Measurements from ENCODE around the gene ING4. TPM values are rescaled to one million over a fixed set of nuclear protein-coding genes. Genes with fewer than 3 reads are reported as not detected.

The ING4 gene
- total and polyA plus RNA-seq, 4 donors = 13.9 to 18.1 (median 15.2) TPM

DNA sequence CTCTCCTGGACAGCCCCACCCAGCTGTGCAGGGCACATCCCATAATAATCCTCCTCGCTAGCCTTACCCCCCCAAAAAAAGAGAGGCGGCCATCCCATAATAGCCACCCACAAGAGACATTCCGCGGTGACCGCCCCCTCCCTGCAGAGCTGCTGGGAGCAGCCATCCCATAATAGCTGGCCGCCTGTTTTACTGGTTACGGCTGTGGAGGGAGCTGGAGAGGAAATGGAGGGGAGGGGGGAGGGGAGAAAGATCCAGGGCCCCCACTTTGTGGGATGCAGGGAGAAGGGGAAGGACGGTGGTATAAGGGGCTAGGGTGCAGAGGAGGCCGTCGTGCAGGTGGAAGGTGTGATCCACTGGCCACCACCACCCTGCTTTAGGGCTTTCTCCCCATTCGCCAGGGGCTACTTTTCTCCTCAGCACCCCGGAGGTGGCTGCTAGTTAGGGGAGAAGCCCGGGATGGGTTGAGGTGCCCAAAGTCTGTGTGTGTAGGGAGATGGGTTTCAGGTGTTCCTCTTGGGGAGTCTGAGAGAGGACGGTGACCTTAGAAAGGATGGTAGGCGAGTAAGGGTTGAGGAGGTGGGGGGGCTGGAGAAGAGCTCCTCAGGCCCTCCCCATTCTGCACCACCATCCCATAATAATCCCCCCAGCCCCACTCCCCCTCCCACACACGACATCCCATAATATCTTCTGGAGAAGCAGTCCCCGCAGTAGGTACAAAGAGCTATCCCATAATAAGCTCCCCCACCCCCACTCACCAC, 49.7 kb downstream of the ING4 start:
- Histone ChIP-seq H3K36me3 (ENCODE audit: control insufficient read depth in 4 of 4, insufficient read depth in 3 of 4, low read depth in 1 of 4, low read length in 3 of 4) (no peaks in the 10 kb centered on the region), H3K4me1 (ENCODE audit: control insufficient read depth in 4 of 4, insufficient read depth in 4 of 4, low read length in 3 of 4) (peaks cover 13 to 19% (median 16%) of the 10 kb centered on the region in 4 donors), H3K27ac (ENCODE audit: low read depth in 1 of 2, low read length in 2 of 2) (peak overlapping the region; percentile 36 to 61), H3K4me3 (ENCODE audit: low read depth in 1 of 3, low read length in 3 of 3) (no peak overlapping the region), H3K27me3 (ENCODE audit: control insufficient read depth in 4 of 4, insufficient read depth in 4 of 4, low read length in 3 of 4) (no peaks in the 10 kb centered on the region), H3K9ac (ENCODE audit: low read depth in 1 of 2, low read length in 2 of 2) (no peak overlapping the region), H3K9me3 (ENCODE audit: control insufficient read depth in 4 of 4, low read length in 3 of 4) (no peaks in the 10 kb centered on the region)
- DNase-seq (ENCODE audit: low spot score) = peak; percentile 65
- 42% methylated on average over 17 of the region's 17 CpGs for whole genome bisulfite sequencing
- TF ChIP-seq ATF3 (IDR thresholded peaks at IDR 0.05) (no peak), TAF1 (conservative IDR thresholded peaks at IDR 0.05) (no peak), JUND (IDR thresholded peaks at IDR 0.05) (no peak)
- TF ChIP-seq, protein P1, sequence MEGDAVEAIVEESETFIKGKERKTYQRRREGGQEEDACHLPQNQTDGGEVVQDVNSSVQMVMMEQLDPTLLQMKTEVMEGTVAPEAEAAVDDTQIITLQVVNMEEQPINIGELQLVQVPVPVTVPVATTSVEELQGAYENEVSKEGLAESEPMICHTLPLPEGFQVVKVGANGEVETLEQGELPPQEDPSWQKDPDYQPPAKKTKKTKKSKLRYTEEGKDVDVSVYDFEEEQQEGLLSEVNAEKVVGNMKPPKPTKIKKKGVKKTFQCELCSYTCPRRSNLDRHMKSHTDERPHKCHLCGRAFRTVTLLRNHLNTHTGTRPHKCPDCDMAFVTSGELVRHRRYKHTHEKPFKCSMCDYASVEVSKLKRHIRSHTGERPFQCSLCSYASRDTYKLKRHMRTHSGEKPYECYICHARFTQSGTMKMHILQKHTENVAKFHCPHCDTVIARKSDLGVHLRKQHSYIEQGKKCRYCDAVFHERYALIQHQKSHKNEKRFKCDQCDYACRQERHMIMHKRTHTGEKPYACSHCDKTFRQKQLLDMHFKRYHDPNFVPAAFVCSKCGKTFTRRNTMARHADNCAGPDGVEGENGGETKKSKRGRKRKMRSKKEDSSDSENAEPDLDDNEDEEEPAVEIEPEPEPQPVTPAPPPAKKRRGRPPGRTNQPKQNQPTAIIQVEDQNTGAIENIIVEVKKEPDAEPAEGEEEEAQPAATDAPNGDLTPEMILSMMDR (IDR thresholded peaks at IDR 0.05; ENCODE audit: low read depth, low read length, missing input control) = no peak

DNA sequence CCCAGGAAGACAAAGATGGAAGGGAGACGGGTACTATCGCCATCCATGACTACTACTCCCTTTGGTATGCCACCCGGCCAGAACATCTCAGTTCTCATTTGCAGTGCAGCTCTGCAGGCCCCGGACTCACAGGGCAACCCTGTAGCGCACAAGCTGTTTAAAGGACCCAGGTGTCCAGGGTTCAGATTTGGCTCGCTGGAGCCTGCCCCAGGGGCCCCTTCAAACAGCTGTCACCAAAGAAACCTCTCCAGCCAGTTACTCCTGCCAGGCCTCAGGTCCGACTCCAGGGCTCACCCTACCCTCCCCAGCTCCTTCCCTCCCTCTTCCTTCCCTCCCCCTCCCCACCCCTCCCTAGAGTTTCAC, 50.3 kb downstream of the ING4 start:
- 68% methylated on average over 7 of the region's 7 CpGs for WGBS
- DNase-seq (ENCODE audit: low spot score) = no peak
- Histone ChIP-seq H3K27me3 (ENCODE audit: control insufficient read depth in 4 of 4, insufficient read depth in 4 of 4, low read length in 3 of 4) (no peaks in the 10 kb centered on the region), H3K4me3 (ENCODE audit: low read depth in 1 of 3, low read length in 3 of 3) (no peak overlapping the region), H3K4me1 (ENCODE audit: control insufficient read depth in 4 of 4, insufficient read depth in 4 of 4, low read length in 3 of 4) (peaks cover 13 to 19% (median 16%) of the 10 kb centered on the region in 4 donors), H3K27ac (ENCODE audit: low read depth in 1 of 2, low read length in 2 of 2) (peak overlapping the region in 1 of 2 donors; percentile 61), H3K36me3 (ENCODE audit: control insufficient read depth in 4 of 4, insufficient read depth in 3 of 4, low read depth in 1 of 4, low read length in 3 of 4) (no peaks in the 10 kb centered on the region), H3K9ac (ENCODE audit: low read depth in 1 of 2, low read length in 2 of 2) (no peak overlapping the region), H3K9me3 (ENCODE audit: control insufficient read depth in 4 of 4, low read length in 3 of 4) (no peaks in the 10 kb centered on the region)
- no peak for TF ChIP-seq RAD21 (IDR thresholded peaks at IDR 0.05)
- TF ChIP-seq NR2F2 (IDR thresholded peaks at IDR 0.05) = no peak
- no peak for TF ChIP-seq FOXA1 (IDR thresholded peaks at IDR 0.05)
- TF ChIP-seq REST (IDR thresholded peaks at IDR 0.05) = no peak
- TF ChIP-seq, protein P2, sequence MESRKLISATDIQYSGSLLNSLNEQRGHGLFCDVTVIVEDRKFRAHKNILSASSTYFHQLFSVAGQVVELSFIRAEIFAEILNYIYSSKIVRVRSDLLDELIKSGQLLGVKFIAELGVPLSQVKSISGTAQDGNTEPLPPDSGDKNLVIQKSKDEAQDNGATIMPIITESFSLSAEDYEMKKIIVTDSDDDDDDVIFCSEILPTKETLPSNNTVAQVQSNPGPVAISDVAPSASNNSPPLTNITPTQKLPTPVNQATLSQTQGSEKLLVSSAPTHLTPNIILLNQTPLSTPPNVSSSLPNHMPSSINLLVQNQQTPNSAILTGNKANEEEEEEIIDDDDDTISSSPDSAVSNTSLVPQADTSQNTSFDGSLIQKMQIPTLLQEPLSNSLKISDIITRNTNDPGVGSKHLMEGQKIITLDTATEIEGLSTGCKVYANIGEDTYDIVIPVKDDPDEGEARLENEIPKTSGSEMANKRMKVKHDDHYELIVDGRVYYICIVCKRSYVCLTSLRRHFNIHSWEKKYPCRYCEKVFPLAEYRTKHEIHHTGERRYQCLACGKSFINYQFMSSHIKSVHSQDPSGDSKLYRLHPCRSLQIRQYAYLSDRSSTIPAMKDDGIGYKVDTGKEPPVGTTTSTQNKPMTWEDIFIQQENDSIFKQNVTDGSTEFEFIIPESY (IDR thresholded peaks at IDR 0.05) = no peak
- TF ChIP-seq, protein P1 (IDR thresholded peaks at IDR 0.05; ENCODE audit: low read depth, low read length, missing input control) = no peak
- TF ChIP-seq ATF3 (IDR thresholded peaks at IDR 0.05) = no peak
- no peak for TF ChIP-seq TAF1 (conservative IDR thresholded peaks at IDR 0.05)
- TF ChIP-seq HNF4G (IDR thresholded peaks at IDR 0.05) = no peak
- no peak for TF ChIP-seq RXRA (IDR thresholded peaks at IDR 0.05)
- TF ChIP-seq FOXA2 (IDR thresholded peaks at IDR 0.05) = no peak
- no peak for TF ChIP-seq JUND (IDR thresholded peaks at IDR 0.05)
- TF ChIP-seq MAX (IDR thresholded peaks at IDR 0.05) = no peak
- TF ChIP-seq YY1 (IDR thresholded peaks at IDR 0.05) = no peak
- TF ChIP-seq HNF4A (conservative IDR thresholded peaks at IDR 0.05) = no peak
- TF ChIP-seq GABPA (IDR thresholded peaks at IDR 0.05 in 1 of 2, conservative IDR thresholded peaks at IDR 0.05 in 1 of 2) = no peak
- no peak for TF ChIP-seq SP1 (IDR thresholded peaks at IDR 0.05)
- no peak for TF ChIP-seq EGR1 (IDR thresholded peaks at IDR 0.05; ENCODE audit: low read depth in 2 of 2)

Data from liver (tissue), 9 donors.